NCI-H69 (cell line): ENCODE results near the gene FLT4.
"Not testable (repeated sequence)": the region's sequence is repeated elsewhere in the genome, so short reads cannot be mapped to it uniquely, and the experiment has no call there.

Experiments
- DNase-seq: peaks from one replicate; lab custom pipeline; 2025; lab: John Stamatoyannopoulos, UW

FLT4 gene

DNA sequence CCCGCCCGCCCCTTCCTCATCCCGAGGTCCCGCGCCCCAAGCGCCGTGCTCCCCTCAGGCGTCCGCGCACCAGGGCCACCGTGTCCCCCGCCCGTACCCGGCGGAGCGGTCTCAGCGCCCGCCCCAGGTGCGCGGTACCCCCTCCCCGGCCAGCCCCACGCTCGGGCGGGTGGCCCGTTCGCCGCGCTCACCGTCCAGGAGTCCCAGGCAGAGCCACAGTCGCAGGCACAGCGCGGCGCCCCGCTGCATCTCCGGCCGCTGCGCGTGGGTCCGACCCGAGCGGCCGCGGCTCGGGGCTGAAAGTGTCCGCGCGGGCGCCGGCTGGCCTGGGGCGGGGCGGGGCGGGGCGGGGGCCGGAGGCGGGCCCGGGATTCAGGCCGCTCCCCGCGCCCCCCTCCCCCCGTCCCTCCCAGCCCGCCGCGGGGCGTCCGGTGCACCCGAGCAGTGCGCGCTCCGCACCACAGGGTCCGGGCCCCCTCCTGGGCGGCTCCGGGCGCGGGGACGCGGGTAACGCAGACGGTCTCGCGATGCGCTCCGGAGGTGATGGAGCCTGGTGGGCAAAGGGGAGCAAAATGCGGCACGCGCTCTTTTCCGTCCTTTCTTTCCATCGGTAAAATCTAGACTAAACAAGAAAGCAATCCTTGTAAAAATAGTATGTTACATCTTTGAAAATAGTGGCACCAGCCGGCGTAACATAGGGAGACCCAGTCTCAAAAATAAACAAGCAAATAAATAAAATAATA, at the start of gene FLT4:
TSS of gene FLT4 (minus strand) at position 304 of the 743 bp plus-strand sequence. CDS start at position 249, 55 bp downstream.
- peak; percentile 38 for DNase-seq

DNA sequence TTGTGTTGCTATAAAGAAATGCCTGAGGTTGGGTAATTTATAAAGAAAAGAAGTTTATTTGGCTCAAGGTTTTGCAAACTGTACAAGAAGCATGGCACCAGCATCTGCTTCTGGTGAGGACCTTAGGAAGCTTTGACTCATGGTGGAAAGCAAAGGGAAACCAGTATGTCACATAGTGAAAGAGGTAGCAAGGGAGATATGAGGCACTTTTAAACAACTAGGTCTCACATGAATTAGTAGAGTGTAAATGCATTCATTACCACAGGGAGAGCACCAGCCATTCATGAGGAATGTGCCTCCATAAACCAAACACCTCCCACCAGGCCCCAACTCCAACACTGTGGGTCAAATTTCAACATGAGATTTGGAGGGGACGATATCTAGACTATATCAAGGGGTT, 49.6 kb upstream of the FLT4 start:
- no peak for DNase-seq

DNA sequence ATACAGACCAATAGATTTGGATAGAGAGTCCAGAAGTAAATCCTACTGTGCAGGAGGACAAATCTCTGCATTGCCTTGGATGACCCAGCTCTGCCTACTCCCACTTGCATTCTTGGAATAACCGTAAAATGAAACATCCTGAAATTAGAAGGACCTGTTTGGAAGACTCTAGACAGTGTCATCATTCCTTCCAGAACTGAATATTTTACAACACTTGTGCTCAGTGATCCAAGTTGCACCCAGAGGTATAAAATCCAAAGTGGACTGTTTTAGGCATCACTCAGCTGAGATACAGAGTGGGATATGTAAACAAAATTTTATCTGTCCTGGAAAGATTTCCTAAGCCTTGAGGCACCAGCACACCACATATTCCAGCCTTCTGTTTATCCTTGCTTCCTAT, 46.7 kb upstream of the FLT4 start:
- no peak for DNase-seq

DNA sequence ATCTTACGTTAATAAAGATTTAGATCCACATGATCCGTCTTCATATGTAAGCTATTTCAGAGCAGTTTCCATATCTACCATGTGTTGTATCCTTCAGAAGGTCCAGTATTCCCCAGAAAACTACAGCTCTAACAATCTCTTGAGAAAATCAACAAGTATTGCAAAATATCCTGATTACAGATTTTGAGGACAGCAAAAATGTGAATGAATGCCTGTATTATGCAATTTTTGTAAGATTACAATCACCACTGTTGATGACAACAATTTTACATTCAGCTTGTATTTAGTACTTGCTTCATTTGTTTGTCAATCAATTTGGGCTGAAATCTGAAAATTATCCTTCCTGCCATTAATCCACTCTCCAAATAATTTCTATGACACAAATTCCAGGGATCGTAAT, 43.0 kb upstream of the FLT4 start:
- DNase-seq, result no peak

DNA sequence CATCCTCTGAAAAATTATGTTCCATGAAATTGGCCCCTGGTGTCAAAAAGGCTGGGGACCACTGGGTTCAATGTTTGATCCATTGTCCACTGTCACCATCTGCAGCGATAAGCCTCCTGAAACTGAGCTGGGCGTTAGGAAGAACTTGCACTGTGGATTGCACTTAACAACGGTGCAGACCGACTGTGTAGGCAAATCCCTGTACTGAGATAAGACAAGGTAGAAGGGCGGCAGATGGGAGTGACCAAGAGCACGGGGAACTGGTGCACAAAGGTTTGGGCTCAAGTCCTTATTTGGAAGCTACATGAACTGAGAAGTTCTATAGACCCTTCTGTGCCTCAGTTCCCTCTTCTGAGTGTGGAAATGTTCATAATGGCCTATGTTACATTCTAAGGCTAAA, 41.6 kb upstream of the FLT4 start:
- DNase-seq, result no peak

DNA sequence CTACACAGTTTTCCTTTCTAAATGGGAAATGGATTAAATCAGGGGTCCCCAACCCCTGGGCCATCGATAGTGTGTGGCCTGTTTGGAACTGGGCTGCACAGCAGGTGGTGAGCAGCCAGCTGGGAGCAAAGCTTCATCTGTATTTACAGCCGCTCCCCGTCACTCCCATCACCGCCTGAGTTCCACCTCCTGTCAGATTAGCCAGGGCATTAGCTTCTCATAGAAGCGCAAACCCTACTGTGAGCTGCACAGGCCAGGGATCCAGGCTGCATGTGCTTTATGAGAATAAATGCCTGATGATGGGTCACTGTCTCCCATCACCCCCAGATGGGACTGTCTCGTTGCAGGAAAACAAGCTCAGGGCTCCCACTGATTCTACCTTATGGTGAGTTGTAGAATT, 41.2 kb upstream of the FLT4 start:
- DNase-seq, result no peak

DNA sequence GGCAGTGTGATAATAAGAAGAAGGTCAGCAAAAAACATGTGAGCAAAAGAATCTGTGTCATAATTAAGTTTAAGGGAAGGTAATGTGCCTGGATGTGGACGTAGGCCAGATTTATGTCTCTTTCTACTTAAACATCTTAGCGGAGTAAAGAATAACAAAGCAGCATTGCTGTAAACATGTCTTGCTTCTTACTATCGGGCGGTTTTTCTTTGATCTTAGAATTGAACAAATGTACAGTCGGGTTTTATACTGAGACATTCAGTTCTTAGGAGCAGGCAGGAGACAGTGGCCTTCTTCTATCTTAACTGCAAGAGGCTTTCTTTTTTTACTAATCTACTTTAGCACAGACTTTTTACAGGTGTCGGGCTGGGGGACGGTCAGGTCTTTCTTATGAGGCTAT, 40.4 kb upstream of the FLT4 start:
- DNase-seq, result no peak

DNA sequence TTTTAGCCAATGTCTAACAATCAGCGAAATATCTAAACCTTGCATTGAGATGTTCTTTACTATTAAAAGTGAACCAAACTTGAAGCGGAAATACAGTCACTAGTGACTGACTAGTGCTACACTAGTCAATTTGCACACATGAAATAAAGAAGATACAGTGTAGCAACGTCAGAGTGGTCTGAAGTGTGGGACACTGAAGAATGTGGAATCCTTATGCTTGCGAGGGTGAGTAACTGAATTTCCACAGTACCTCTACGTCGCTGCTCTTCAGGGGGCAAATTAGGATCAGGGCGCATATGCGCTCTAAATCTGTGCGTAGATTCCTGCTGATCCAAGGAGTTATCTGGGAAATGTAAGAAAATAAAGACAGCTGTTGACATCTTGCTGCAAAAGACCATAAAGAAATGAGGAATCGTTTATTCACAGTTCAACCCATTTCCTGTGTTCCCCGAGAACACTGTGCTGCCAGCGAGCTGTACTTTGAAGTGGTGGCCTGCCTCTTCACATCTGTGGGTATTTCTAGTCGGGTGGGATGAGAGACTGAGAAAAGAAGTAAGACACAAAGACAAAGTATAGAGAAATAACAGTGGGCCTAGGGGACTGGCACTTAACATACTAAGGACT, 39.8 kb upstream of the FLT4 start:
- no peak for DNase-seq

DNA sequence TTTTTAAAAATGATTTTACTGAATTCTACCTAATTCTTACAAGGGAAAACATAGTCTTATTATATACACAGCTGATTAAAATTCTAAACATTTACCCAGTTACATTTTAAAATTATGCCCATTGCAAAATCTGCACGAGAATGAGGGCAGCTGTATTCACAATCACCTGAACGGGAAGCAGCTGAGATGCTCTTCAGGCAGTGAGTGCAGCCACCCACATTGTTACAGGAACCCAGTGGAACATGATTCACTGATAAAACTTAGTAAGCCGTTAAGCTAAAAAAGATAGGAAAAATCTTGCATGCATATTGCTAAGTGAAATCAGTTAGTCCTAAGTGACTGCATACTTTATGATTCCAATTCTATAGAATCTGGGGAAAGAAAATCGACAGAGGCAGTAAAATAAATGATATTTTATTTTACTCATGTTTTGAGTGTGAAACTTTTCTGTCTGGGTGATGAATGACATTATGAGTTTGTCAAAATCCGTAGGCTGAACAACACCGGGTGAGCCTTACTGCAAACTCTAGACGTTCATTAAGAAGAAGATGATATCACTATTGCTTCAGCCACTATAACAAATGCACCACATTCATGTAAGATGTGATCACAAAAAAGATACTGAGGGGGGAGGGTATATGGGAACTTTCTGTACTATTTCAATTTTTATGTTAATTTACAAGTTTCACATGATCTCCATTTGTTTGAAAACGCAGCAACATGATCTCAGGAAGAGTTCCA, 39.1 kb upstream of the FLT4 start:
- no peak for DNase-seq

DNA sequence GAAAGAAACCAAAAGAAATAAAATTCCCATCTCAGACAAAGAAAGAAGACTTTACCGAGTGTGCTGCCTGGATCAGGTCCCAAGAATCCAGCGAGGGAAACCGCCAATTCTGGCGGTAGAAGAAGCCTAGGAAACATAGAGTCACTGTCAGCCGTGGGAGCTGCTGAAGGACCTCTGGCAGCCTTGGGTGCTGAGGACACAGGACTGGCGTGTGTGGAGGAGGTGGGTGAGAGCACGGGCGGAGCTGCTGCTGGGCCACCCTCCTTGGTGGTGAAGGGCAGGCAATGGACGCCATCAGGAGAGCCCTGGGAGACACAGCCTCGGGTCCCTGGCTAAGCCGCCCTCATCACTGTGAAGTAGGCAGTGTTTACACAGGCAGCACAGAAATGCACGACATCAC, 37.4 kb upstream of the FLT4 start:
- not testable (repeated sequence) for DNase-seq

DNA sequence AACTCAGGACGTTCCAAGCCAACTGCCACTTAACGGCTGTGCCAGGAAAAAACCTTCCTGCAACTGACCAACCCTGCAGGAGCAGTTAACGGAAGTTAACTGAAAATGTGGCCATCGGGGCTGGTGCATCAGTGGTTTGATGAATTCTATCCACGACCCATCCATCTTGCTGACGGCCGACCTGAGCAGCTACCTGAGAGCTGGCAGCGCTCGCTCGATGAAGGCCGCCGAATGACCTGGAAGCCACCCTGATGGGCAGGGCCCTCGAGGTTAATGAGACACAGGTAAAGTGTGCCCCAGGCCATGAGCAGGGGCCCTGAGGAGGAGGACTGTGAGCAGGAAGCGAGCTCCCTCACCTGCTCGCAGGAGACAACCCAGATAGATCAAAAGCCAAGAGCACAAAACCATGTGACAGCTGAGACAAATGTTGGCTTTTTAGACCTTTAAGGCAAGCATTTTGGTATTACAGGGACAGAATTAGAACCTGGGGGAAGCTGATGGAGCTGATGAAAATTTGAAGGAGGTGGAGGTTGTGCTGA, 35.3 kb upstream of the FLT4 start:
- DNase-seq, result no peak

DNA sequence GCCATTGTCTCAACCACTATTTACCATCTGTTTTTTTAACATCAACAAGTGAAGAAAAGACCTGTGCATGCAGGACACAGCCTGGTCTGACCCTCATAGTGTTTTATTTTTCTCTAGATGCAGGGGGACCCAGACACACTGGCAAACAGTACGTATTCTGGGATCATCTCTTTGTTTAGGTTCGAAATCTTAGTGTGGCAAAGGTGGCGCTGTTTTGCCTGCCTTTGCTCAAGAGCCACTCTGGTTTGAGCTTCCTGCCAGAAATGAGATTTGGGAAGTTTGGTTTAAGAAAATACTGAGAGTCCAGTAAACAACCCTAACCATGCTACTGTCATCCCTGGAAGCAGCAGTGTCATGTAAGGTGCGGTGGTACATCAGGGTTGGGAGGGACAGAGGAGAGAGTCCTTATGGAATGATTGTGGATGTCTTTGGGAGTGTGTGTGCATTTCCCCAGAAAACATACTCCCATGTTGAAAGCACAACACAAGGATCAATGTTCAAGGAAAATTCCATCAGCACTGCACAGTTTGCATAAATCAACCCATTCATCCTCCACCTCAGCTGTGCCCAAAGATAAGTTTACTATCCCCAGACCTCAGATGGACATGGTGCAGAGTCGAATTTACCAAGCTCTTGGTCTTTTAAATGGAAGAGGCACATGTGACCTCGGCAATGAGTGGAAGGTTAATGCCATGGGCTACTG, 34.0 kb upstream of the FLT4 start:
- no peak for DNase-seq

DNA sequence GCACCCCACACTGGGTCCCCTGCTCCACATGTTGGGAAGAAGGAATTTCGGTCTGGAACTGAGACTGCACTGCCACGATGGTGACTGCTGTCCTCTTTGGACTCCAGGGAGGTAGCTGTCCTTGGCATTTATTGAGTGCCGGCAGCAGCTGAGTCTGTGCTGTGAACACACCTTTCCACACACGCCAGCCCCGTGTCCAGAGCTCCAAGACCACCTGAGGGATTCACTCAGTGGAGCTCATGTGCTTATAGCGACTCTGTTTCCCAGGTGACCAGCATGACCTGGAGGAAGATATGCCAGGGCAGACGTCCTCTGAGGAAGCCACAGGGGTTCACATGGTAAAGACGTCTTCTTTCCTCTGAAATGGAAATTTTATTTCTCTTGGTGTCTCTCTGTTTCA, 33.2 kb upstream of the FLT4 start:
- DNase-seq, result no peak

DNA sequence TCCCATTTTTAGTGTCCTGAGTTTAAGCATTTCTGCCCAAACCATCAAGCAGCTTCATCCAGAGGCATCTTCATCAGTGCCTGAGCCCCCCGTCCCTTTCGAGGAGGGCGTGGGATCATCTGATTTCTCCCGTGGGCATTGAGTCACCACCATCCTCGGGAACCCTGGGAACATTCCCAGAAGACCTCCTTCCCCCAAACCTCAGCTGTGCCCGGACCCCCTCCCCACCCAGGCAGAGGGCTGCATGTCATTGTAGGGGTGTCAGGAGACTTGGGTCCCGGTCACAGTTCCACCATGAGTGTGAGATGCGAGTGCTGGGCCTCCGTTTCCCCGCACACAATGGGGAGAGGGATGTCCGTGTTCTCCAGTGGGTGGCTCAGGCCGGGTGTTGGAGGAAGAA, 32.6 kb upstream of the FLT4 start:
- not testable (repeated sequence) for DNase-seq

DNA sequence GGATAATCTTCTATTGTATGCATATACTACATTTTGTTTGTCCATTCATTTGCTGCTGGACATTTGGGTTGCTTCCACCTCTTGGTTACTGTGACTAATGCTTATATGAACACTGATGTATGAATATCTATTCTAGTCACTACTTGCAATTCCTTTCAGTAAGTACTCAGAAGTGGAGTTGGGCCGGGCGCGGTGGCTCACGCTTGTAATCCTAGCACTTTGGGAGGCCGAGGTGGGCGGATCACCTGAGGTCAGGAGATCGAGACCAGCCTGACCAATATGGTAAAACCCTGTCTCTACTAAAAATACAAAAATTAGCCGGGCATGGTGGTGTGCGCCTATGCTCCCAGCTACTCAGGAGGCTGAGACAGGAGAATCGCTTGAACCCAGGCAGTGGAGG, 28.9 kb upstream of the FLT4 start:
- DNase-seq, result not testable (repeated sequence)

DNA sequence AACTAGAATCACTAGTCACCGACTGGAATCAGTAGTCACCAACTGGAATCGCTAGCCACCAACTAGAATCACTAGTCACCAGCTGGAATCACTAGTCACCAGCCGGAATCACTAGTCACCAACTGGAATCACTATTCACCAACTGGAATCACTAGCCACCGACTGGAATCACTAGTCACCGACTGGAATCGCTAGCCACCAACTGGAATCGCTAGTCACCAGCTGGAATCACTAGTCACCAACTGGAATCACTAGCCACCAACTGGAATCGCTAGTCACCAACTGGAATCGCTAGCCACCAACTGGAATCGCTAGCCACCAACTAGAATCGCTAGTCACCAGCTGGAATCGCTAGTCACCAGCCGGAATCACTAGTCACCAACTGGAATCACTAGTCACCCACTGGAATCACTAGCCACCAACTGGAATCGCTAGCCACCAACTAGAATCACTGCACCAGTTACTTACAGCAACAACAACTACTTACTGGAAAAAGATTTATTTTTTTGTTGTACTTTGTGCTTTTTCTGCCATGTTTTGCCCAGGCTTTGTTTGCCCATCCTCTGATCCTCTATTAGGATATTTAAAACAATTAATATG, 25.7 kb upstream of the FLT4 start:
- DNase-seq, result no peak

DNA sequence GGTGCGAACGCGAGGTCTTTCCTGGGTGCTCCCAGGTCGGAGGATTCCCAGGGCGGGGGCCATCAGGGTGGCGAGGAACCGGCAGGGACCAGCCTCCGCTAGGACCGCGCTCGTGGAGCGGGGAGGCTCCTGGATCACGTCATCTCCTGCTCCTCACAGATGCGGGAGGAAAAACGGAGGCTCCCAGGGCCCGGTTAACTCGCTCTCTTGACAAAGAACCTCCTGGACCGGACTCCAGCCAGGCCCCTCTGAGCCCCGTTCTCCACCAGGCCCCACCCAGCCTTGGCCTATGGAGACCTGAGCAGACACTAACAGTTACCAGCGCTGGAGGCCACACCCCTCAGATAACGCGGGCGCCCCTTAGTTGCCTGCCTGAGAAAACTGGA, 24.7 kb upstream of the FLT4 start:
- not testable (repeated sequence) for DNase-seq

DNA sequence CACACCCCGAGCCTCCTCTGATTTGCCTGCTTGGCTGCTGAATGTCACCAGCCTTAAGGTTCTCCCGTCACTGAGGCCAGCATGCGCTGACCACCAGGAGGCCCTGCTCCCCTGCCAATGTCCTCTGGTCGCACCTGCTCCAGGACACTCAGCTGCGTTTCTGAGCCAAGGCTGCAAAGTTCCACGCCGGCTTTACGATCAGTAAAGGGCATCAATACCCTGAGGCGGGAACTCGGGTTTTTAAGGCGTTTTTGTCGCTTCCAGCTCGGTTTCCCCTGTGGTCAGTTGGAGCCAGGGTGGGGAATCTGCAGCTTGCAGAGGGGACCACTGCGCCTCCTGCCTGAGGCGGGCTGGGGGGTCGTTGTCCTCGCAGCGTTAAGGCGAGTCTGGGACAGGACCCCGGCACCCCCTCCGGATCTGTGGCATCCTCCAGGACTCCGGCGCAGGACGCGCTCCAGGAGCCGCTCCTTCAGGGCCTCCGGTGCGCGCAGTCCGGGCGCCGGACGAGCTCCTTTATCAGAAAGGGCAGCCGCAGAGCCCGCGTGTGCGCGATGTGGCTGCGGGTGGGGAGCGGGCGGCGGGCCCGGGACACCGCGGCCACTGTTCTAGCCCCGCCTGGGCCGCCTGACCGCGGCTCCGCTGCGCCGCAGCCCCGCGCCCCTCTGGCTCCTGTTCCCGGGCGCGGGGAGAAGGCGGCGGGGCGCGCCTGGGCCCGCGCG, 24.1 kb upstream of the FLT4 start:
- DNase-seq, result no peak

DNA sequence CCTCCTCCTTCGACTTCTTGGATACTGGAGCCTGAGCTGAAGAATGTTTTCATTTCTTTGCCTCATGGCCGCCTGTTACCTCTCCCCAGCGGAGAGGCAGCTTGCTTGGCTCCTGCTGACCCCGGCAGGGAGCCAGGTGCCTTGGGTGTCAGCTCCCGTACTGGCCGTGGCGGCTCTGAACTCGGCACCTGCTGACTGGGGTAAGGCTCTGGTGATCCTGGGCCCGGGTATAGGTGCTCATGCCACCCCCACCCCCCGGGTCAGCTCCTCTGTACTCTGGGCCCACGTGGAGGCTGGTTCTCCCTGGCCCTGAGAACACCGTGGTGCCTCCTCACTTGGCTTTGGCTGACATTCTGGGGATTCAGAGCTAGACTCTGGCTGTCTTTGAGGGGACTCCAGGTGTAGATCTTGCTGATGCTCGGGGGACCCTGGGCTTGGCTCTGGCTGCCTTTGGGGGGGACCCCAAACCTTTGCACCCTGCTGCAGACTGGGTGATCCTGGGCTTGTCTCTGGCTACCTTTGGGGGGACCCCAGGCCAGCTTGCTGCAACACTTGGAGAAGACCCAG, 22.6 kb upstream of the FLT4 start:
- DNase-seq, result not testable (repeated sequence)

DNA sequence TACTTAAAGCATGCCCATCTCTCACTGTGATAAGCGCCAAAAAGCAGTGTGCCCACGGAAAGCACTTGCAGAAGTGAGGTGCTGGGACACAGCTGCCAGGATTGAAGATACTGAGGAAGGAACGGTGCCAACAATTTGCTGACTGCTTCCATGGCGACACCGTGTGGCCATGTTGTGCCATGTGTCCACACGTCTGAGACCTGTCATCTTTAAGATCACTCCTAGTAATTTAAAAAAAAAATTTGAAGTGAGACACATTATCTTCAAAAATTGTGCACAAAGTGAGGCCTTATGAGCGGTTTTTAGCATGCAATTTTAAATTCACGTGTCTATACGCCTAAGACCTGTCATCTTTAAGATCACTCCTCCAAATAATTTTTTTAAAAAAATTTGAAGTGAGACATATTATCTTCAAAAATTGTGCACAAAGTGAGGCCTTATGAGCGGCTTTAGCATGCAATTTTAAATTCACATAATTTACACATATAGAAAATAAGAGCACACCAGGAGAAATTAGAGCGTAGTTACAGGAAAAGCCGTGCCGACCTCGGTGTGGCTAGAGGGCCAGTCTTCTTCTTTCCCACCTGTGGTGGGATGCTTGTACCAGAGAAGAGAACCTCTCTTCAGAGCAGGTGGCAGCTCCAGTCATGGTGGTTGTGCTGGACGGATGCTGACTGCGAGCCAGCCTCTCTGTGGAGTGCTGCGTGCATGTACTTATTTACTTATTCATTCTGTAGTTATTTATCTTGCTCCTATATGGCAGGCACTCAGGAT, 21.4 kb upstream of the FLT4 start:
- peak; percentile 61 for DNase-seq
